OCI-LY3 (cell line): ENCODE results near the gene LUZP2.

Experiments used
- CTCF ChIP-seq: fragments of 200-600, 300-600 bp; sonication (generic); IDR thresholded peaks from 2 replicates; pipeline ENCODE4 v1.5.1; 2014; ENCODE audit warnings: antibody characterized with exemption, low read length, low read depth
- EZH2phosphoT487 ChIP-seq: fragments of 200-600 bp; shearing (Covaris generic); IDR thresholded peaks from 2 replicates; pipeline ENCODE4 v1.6.1; 2018; ENCODE audit warnings: antibody characterized with exemption, mixed run types, low read depth

GRCh38 chr11:24747275-24748251 lies 250.7 kb downstream of the LUZP2 start:
- TF ChIP-seq CTCF (no peak), EZH2phosphoT487 (no peak)
